HG02763 (cell line): ENCODE data around the gene C4orf50.
"Not testable (repeated sequence)": the region's sequence is repeated elsewhere in the genome, so short reads cannot be mapped to it uniquely, and the experiment has no call there.

ENCODE experiments used
- ATAC-seq: cut with Tn5 transposase; IDR thresholded peaks from one replicate; pipeline ENCODE4 v1.9.1; 2021; ENCODE audit warnings: mild to moderate bottlenecking, moderate library complexity; ENCODE audit not compliant: unreplicated experiment

Gene C4orf50

GRCh38 chr4:5869966-5870619 lies 148.1 kb downstream of the C4orf50 start:
- no peak for ATAC-seq

GRCh38 chr4:5867866-5868265 lies 150.4 kb downstream of the C4orf50 start:
- ATAC-seq = no peak

- no peak for ATAC-seq
Measured at GRCh38 chr4:5866841-5867813, 151.1 kb downstream of the C4orf50 start.

GRCh38 chr4:5865896-5866599 lies 152.2 kb downstream of the C4orf50 start:
- no peak for ATAC-seq

GRCh38 chr4:5863461-5864113 lies 154.6 kb downstream of the C4orf50 start:
- no peak for ATAC-seq

GRCh38 chr4:5858020-5858769 lies 160.0 kb downstream of the C4orf50 start:
- no peak for ATAC-seq

GRCh38 chr4:5857199-5857598 lies 161.0 kb downstream of the C4orf50 start:
- no peak for ATAC-seq

- ATAC-seq = not testable (repeated sequence)
Measured at GRCh38 chr4:5856362-5856761, 161.9 kb downstream of the C4orf50 start.

- no peak for ATAC-seq
Measured at GRCh38 chr4:5854929-5855328, 163.3 kb downstream of the C4orf50 start.

- no peak for ATAC-seq
Measured at GRCh38 chr4:5852523-5853202, 165.6 kb downstream of the C4orf50 start.

GRCh38 chr4:5851637-5852301 lies 166.5 kb downstream of the C4orf50 start:
- ATAC-seq = no peak
